Esophagus muscularis mucosa (tissue), 4 donors: Measurements from ENCODE around the gene ISL1. TPM values are rescaled to one million over a fixed set of nuclear protein-coding genes. Genes with fewer than 3 reads are reported as not detected.

Source experiments
- DNase-seq: peaks from one replicate; pipeline ENCODE4 v3.0.0-alpha.2; 2017; ENCODE audit errors: extremely low spot score
- H3K27ac ChIP-seq, 4 donors: fragments of 200-600 bp; sonication (generic); replicated peaks in 1 of 4; 1 replicate in 3 of 4; 2 replicates in 1 of 4; pipeline ENCODE4 v1.5.1; 2016 to 2019; ENCODE audit warnings: mild to moderate bottlenecking in 1 of 4
- H3K27me3 ChIP-seq, 4 donors: fragments of 200-600 bp; sonication (generic); one replicate each; pipeline versions ENCODE4 v1.5.1 to v1.6.0; 2016 to 2019
- H3K36me3 ChIP-seq, 4 donors: fragments of 200-600 bp; sonication (generic); one replicate each; pipeline ENCODE4 v1.5.1; 2016 to 2019
- H3K4me1 ChIP-seq, 4 donors: fragments of 200-600 bp; sonication (generic); one replicate each; pipeline ENCODE4 v1.5.1; 2016 to 2019
- H3K4me3 ChIP-seq, 4 donors: fragments of 200-600 bp; sonication (generic); 1 replicate in 2 of 4; 2 replicates in 2 of 4; pipeline ENCODE4 v1.5.1; 2016 to 2019; ENCODE audit warnings: mild to moderate bottlenecking in 4 of 4, moderate library complexity in 1 of 4
- H3K9me3 ChIP-seq, 4 donors: fragments of 200-600 bp; sonication (generic); 1 replicate in 3 of 4; 2 replicates in 1 of 4; pipeline ENCODE4 v1.5.1; 2016 to 2019
- CTCF ChIP-seq, 3 experiments: fragments of 200-600 bp in 2 of 3; fragments of 450-650 bp in 1 of 3; sonication (generic) in 2 of 3; IDR thresholded peaks; one replicate each; pipeline ENCODE4 v1.5.1; 2017 to 2019; ENCODE audit warnings: antibody characterized with exemption in 3 of 3, mild to moderate bottlenecking in 2 of 3, moderate library complexity in 1 of 3
- EP300 ChIP-seq: sonication (generic); formaldehyde crosslinking; IDR thresholded peaks from one replicate; pipeline ENCODE4 v1.6.1; 2017; ENCODE audit warnings: antibody characterized with exemption
- POLR2A ChIP-seq: fragments of 450-650 bp; IDR thresholded peaks from one replicate; pipeline ENCODE4 v1.6.1; 2017; ENCODE audit warnings: antibody characterized with exemption, moderate library complexity, mild to moderate bottlenecking, low read depth
- POLR2AphosphoS5 ChIP-seq, 2 donors: sonication (generic); formaldehyde crosslinking; IDR thresholded peaks; one replicate each; pipeline ENCODE4 v1.6.1; 2017; ENCODE audit warnings: antibody characterized with exemption in 2 of 2
- WGBS: methylation state at CpG from one replicate; pipeline ENCODE4 v1.1.5; 2018; 5-methylcytosine and 5-hydroxymethylcytosine counted together
- intact Hi-C: fragments of 100-400 bp; cut with DNase I; formaldehyde crosslinking; loops from one replicate; pipeline ENCODE4 v1.15.1; 2023
- total RNA-seq, 4 donors: library from RNA; depleted of rRNA; stranded (reverse); fragments of >200 nt; gene quantifications; one replicate each; pipeline versions ENCODE4 v1.1.0 to v1.2.1, GENCODE V29; 2016

The ISL1 gene
- total RNA-seq, 4 donors from 2014 or later: not detected

- DNase-seq: no peak
- 4% methylated on average over 7 of the region's 7 CpGs for WGBS
- Histone ChIP-seq H3K4me1 (peaks cover 17 to 50% (median 41%) of the 10 kb centered on the region in 4 donors), H3K36me3 (no peaks in the 10 kb centered on the region), H3K27me3 (peaks cover 0 to 93% (median 79%) of the 10 kb centered on the region in 4 donors), H3K27ac (no peak overlapping the region), H3K9me3 (peaks cover 0 to 6% (median 0%) of the 10 kb centered on the region in 4 donors), H3K4me3 (no peak overlapping the region)
- TF ChIP-seq CTCF (IDR thresholded peaks at IDR 0.05) (peak in 2 of 3 experiments; percentile 11 to 27), POLR2AphosphoS5 (IDR thresholded peaks at IDR 0.05) (no peak), POLR2A (no peak), EP300 (no peak)
- intact Hi-C loops: no loop called here
Observed at GRCh38 chr5:51380603-51381207, 2.5 kb upstream of the ISL1 start.

- TF ChIP-seq EP300 (no peak), POLR2A (no peak)
- DNase-seq: no peak
- Histone ChIP-seq H3K9me3 (peaks cover 0 to 5% (median 0%) of the 10 kb centered on the region in 4 donors), H3K27ac (no peak overlapping the region), H3K27me3 (peaks cover 0 to 100% (median 86%) of the 10 kb centered on the region in 4 donors), H3K4me3 (peak overlapping the region in 1 of 4 donors; percentile 2), H3K4me1 (peaks cover 17 to 52% (median 44%) of the 10 kb centered on the region in 4 donors), H3K36me3 (no peaks in the 10 kb centered on the region)
- intact Hi-C loops: no loop called here
- WGBS: 10% methylated on average over 19 of the region's 19 CpGs
Observed at GRCh38 chr5:51381761-51382474, 1.3 kb upstream of the ISL1 start.

- no peak for DNase-seq
- 2% methylated on average over 37 of the region's 45 CpGs for WGBS
Observed at GRCh38 chr5:51382521-51383130, 622 bp upstream of the ISL1 start.

GRCh38 chr5:51384281-51384840 lies 1.1 kb downstream of the ISL1 start:
- intact Hi-C loops: no loop called here
- H3K4me1 ChIP-seq: peaks cover 14 to 43% (median 36%) of the 10 kb centered on the region in 4 donors
- H3K4me3 ChIP-seq: no peak overlapping the region
- H3K27ac ChIP-seq: no peak overlapping the region
- DNase-seq: no peak
- H3K9me3 ChIP-seq: no peaks in the 10 kb centered on the region
- TF ChIP-seq POLR2A (no peak), CTCF (IDR thresholded peaks at IDR 0.05) (no peak), EP300 (no peak), POLR2AphosphoS5 (IDR thresholded peaks at IDR 0.05) (no peak)
- peaks cover 0 to 100% (median 84%) of the 10 kb centered on the region in 4 donors for H3K27me3 ChIP-seq
- WGBS: 9% methylated on average over 12 of the region's 12 CpGs
- no peaks in the 10 kb centered on the region for H3K36me3 ChIP-seq

More at GRCh38 chr5:51382521-51383130, 622 bp upstream of the ISL1 start:
- intact Hi-C loops: no loop called here
- H3K27ac ChIP-seq: no peak overlapping the region
- no peaks in the 10 kb centered on the region for H3K36me3 ChIP-seq
- peak overlapping the region; percentile 45 to 54 (median 47) for H3K4me3 ChIP-seq
- peaks cover 17 to 52% (median 44%) of the 10 kb centered on the region in 4 donors for H3K4me1 ChIP-seq
- TF ChIP-seq POLR2A (no peak), EP300 (no peak), CTCF (IDR thresholded peaks at IDR 0.05) (no peak), POLR2AphosphoS5 (IDR thresholded peaks at IDR 0.05) (no peak)
- H3K9me3 ChIP-seq: no peaks in the 10 kb centered on the region
- H3K27me3 ChIP-seq: peaks cover 0 to 100% (median 85%) of the 10 kb centered on the region in 4 donors

GRCh38 chr5:51385216-51385615 lies 2.0 kb downstream of the ISL1 start:
- Histone ChIP-seq H3K27me3 (peaks cover 0 to 100% (median 84%) of the 10 kb centered on the region in 4 donors), H3K27ac (no peak overlapping the region), H3K4me3 (no peak overlapping the region), H3K4me1 (peaks cover 18 to 51% (median 44%) of the 10 kb centered on the region in 4 donors), H3K36me3 (no peaks in the 10 kb centered on the region), H3K9me3 (no peaks in the 10 kb centered on the region)
- intact Hi-C loops: no loop called here
- no peak for TF ChIP-seq POLR2AphosphoS5 (IDR thresholded peaks at IDR 0.05)
- TF ChIP-seq POLR2A: no peak
- TF ChIP-seq CTCF (IDR thresholded peaks at IDR 0.05): no peak
- no peak for TF ChIP-seq EP300
- WGBS: 11% methylated on average over 5 of the region's 5 CpGs
- DNase-seq: no peak
